Endodermal cell (in vitro differentiated cells): Measurements from ENCODE around the gene NME2. TPM values are rescaled to one million over a fixed set of nuclear protein-coding genes. Genes with fewer than 3 reads are reported as not detected.

ENCODE experiments used
- DNase-seq: peaks from one replicate; pipeline ENCODE4 v3.0.0-alpha.2; 2017
- H3K27ac ChIP-seq: 2 replicates; pipeline ENCODE4 v1.5.1; 2013; ENCODE audit warnings: mild to moderate bottlenecking, low read depth, low read length, moderate library complexity
- H3K27me3 ChIP-seq: 2 replicates; pipeline ENCODE4 v1.6.1; 2013; ENCODE audit warnings: mild to moderate bottlenecking, low read length, moderate library complexity; ENCODE audit not compliant: insufficient read depth, control insufficient read depth, poor library complexity, severe bottlenecking
- H3K36me3 ChIP-seq: 2 replicates; pipeline ENCODE4 v1.7.0; 2013; ENCODE audit warnings: mild to moderate bottlenecking, low read length, moderate library complexity; ENCODE audit not compliant: control insufficient read depth, insufficient read depth
- H3K4me1 ChIP-seq: one replicate; pipeline ENCODE4 v1.7.0; 2013; ENCODE audit warnings: low read length; ENCODE audit not compliant: control insufficient read depth, insufficient read depth
- H3K4me3 ChIP-seq: 2 replicates; pipeline ENCODE4 v1.5.1; 2013; ENCODE audit warnings: mild to moderate bottlenecking, low read length, moderate library complexity
- H3K9ac ChIP-seq: 2 replicates; pipeline ENCODE4 v1.6.1; 2013; ENCODE audit warnings: mild to moderate bottlenecking, low read length, moderate library complexity; ENCODE audit not compliant: poor library complexity, severe bottlenecking; ENCODE audit errors: extremely low read depth
- H3K9me3 ChIP-seq: 2 replicates; pipeline ENCODE4 v1.6.1; 2013; ENCODE audit warnings: mild to moderate bottlenecking, low read length, moderate library complexity; ENCODE audit not compliant: control insufficient read depth
- H3K27ac Mint-ChIP-seq: 2 replicates; pipeline ENCODE4 v1.8.0; 2020; ENCODE audit warnings: mixed read lengths
- H3K27me3 Mint-ChIP-seq: 2 replicates; pipeline ENCODE4 v1.8.0; 2021; ENCODE audit warnings: mild to moderate bottlenecking, mixed read lengths; ENCODE audit not compliant: insufficient read depth
- H3K36me3 Mint-ChIP-seq: 2 replicates; pipeline ENCODE4 v1.8.0; 2020; ENCODE audit warnings: low read depth, mixed read lengths
- H3K4me1 Mint-ChIP-seq: 2 replicates; pipeline ENCODE4 v1.8.0; 2020; ENCODE audit warnings: mixed read lengths
- H3K4me3 Mint-ChIP-seq: 2 replicates; pipeline ENCODE4 v1.8.0; 2020; ENCODE audit warnings: mild to moderate bottlenecking, moderate library complexity, mixed read lengths
- H3K9me3 Mint-ChIP-seq: 2 replicates; pipeline ENCODE4 v1.8.0; 2020; ENCODE audit warnings: mild to moderate bottlenecking, mixed read lengths
- CTCF ChIP-seq: fragments of 200-600 bp; sonication (generic); conservative IDR thresholded peaks from 2 replicates; pipeline ENCODE4 v1.5.0; 2021; ENCODE audit warnings: antibody characterized with exemption, mild to moderate bottlenecking
- WGBS, 2 experiments: methylation state at CpG; one replicate each; pipeline versions ENCODE4 v1.1.5 to v1.1.7; 2013; ENCODE audit warnings: missing lambda C conversion rate in 2 of 2, mixed read lengths in 1 of 2; ENCODE audit not compliant: insufficient coverage in 1 of 2, insufficient read length in 1 of 2; 5-methylcytosine and 5-hydroxymethylcytosine counted together
- total RNA-seq, 2 donors: library from RNA; stranded (reverse); fragmentation: NEBNext Ultra II Directional in 1 of 2; extraction: Animal tissue kit (Norgen Biotek cat#: 25700) in 1 of 2; gene quantifications; 2 replicates in 1 of 2; 3 replicates in 1 of 2; pipeline ENCODE4 v1.2.1, GENCODE V29; 2021

The NME2 gene
- total RNA-seq, 2 donors from 2014 or later, result 560 to 707 TPM

GRCh38 chr17:51147650-51148049, 18.6 kb upstream of the NME2 start:
- H3K27ac ChIP-seq, result no peak overlapping the region
- no peaks in the 10 kb centered on the region for H3K27me3 ChIP-seq
- H3K9ac ChIP-seq, result no peak overlapping the region
- Mint-ChIP-seq H3K4me3 (no peak overlapping the region), H3K9me3 (no peaks in the 10 kb centered on the region), H3K36me3 (no peaks in the 10 kb centered on the region), H3K4me1 (peaks cover 6% of the 10 kb centered on the region), H3K27ac (no peak overlapping the region), H3K27me3 (no peaks in the 10 kb centered on the region)
- no peak for DNase-seq
- H3K4me1 ChIP-seq, result no peaks in the 10 kb centered on the region
- WGBS, 2 experiments, result 93% methylated on average over 4 of the region's 4 CpGs; no CpG with 5 or more reads in 1 of the 2 experiments
- TF ChIP-seq CTCF, result no peak
- no peaks in the 10 kb centered on the region for H3K9me3 ChIP-seq
- no peak overlapping the region for H3K4me3 ChIP-seq
- H3K36me3 ChIP-seq, result no peaks in the 10 kb centered on the region

- H3K4me1 Mint-ChIP-seq, result peaks cover 6% of the 10 kb centered on the region
- H3K27me3 ChIP-seq, result no peaks in the 10 kb centered on the region
- no peaks in the 10 kb centered on the region for H3K36me3 ChIP-seq
- 92% methylated on average over 2 of the region's 2 CpGs; no CpG with 5 or more reads in 1 of the 2 experiments for WGBS, 2 experiments
- H3K27ac Mint-ChIP-seq, result no peak overlapping the region
- TF ChIP-seq CTCF, result no peak
- H3K9me3 ChIP-seq, result no peaks in the 10 kb centered on the region
- H3K36me3 Mint-ChIP-seq, result no peaks in the 10 kb centered on the region
- no peak overlapping the region for H3K4me3 Mint-ChIP-seq
- H3K4me3 ChIP-seq, result no peak overlapping the region
- no peaks in the 10 kb centered on the region for H3K9me3 Mint-ChIP-seq
- DNase-seq, result no peak
- no peaks in the 10 kb centered on the region for H3K4me1 ChIP-seq
- no peaks in the 10 kb centered on the region for H3K27me3 Mint-ChIP-seq
- H3K9ac ChIP-seq, result no peak overlapping the region
- H3K27ac ChIP-seq, result no peak overlapping the region
Observed at GRCh38 chr17:51149163-51149562, 17.0 kb upstream of the NME2 start.

GRCh38 chr17:51150932-51151331, 15.3 kb upstream of the NME2 start:
- no peaks in the 10 kb centered on the region for H3K9me3 Mint-ChIP-seq
- TF ChIP-seq CTCF, result no peak
- H3K9ac ChIP-seq, result no peak overlapping the region
- DNase-seq, result no peak
- H3K36me3 ChIP-seq, result peaks cover 6% of the 10 kb centered on the region
- WGBS, 2 experiments, result 90 to 94% methylated on average over 3 to 5 of the region's 5 CpGs
- H3K27ac Mint-ChIP-seq, result no peak overlapping the region
- H3K4me3 Mint-ChIP-seq, result no peak overlapping the region
- H3K36me3 Mint-ChIP-seq, result peaks cover 5% of the 10 kb centered on the region
- H3K4me3 ChIP-seq, result no peak overlapping the region
- H3K4me1 ChIP-seq, result peaks cover 2% of the 10 kb centered on the region
- no peak overlapping the region for H3K27ac ChIP-seq
- H3K9me3 ChIP-seq, result no peaks in the 10 kb centered on the region
- no peaks in the 10 kb centered on the region for H3K4me1 Mint-ChIP-seq
- H3K27me3 Mint-ChIP-seq, result no peaks in the 10 kb centered on the region
- no peaks in the 10 kb centered on the region for H3K27me3 ChIP-seq
